Hepatocyte (in vitro differentiated cells): Measurements from ENCODE around the gene ECSIT.

Experiments
- EZH2phosphoT487 ChIP-seq: fragments of 200-600 bp; sonication (generic); IDR thresholded peaks from one replicate; pipeline ENCODE4 v1.6.1; 2018; ENCODE audit warnings: antibody characterized with exemption, mild to moderate bottlenecking, low read depth, moderate library complexity; ENCODE audit not compliant: unreplicated experiment, severe bottlenecking
- TF ChIP-seq, protein P1 (sequence below): fragments of 200-600 bp; sonication (generic); IDR thresholded peaks from 2 replicates; pipeline ENCODE4 v1.5.1; 2016; ENCODE audit warnings: antibody characterized with exemption, mild to moderate bottlenecking; ENCODE audit not compliant: poor library complexity

DNA sequence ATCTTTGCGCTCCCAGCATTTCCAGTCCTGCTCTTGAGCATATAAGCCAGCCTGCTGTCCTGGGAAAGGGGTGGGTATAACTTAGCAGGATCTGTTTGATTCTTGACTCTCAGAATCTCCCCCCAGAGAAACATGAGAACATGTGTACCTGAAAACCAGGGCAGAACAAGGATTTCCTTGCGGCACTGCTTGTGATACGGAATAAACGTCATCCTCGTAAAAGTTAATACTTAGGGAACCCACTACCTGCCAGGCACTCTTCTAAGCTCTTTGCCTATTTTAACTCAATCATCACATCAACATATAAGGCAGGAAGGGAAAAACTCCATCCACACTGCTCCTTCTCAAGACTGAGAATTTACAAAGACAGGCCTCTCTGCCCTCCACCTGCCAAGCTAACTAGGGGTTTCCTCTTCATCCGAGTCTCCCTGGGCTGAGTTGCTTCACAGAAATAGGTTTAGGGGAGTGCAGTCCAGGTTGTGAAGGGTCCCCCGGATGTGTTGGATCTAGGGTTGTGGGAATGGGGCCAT, 24.4 kb downstream of the ECSIT start:
- no peak for TF ChIP-seq EZH2phosphoT487
- TF ChIP-seq, protein P1, sequence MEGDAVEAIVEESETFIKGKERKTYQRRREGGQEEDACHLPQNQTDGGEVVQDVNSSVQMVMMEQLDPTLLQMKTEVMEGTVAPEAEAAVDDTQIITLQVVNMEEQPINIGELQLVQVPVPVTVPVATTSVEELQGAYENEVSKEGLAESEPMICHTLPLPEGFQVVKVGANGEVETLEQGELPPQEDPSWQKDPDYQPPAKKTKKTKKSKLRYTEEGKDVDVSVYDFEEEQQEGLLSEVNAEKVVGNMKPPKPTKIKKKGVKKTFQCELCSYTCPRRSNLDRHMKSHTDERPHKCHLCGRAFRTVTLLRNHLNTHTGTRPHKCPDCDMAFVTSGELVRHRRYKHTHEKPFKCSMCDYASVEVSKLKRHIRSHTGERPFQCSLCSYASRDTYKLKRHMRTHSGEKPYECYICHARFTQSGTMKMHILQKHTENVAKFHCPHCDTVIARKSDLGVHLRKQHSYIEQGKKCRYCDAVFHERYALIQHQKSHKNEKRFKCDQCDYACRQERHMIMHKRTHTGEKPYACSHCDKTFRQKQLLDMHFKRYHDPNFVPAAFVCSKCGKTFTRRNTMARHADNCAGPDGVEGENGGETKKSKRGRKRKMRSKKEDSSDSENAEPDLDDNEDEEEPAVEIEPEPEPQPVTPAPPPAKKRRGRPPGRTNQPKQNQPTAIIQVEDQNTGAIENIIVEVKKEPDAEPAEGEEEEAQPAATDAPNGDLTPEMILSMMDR: no peak
